Measurements from ENCODE around the gene TINAG.

TINAG gene

DNA sequence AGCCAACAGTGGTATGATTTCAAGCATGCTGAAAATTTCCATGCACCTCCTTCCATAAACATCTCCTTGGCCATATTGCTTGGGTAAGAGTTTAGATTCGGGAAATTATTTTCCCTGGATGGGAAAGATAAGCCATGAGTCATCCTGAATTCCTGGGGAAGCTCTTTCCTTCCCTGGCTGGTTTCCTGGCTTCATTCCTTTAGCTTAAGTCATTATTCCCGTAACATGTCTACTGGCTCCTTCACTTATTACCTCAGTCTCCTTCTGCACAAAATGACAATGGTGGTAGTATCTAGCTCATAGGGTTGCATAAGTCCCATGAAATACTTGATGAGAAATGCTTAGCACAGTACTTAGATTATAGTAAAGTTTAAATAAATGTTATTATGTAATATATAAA is 27.6 kb downstream of the TINAG start:
- no peak for DNase-seq (ENCODE audit: low read depth in 1 of 2, low spot score in 1 of 2)
- no peak overlapping the region for H3K27ac ChIP-seq (replicated peaks)
- no peaks in the 10 kb centered on the region for H3K27me3 ChIP-seq (ENCODE audit: insufficient read depth, poor library complexity, severe bottlenecking)
- TF ChIP-seq, protein P1, sequence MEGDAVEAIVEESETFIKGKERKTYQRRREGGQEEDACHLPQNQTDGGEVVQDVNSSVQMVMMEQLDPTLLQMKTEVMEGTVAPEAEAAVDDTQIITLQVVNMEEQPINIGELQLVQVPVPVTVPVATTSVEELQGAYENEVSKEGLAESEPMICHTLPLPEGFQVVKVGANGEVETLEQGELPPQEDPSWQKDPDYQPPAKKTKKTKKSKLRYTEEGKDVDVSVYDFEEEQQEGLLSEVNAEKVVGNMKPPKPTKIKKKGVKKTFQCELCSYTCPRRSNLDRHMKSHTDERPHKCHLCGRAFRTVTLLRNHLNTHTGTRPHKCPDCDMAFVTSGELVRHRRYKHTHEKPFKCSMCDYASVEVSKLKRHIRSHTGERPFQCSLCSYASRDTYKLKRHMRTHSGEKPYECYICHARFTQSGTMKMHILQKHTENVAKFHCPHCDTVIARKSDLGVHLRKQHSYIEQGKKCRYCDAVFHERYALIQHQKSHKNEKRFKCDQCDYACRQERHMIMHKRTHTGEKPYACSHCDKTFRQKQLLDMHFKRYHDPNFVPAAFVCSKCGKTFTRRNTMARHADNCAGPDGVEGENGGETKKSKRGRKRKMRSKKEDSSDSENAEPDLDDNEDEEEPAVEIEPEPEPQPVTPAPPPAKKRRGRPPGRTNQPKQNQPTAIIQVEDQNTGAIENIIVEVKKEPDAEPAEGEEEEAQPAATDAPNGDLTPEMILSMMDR (IDR thresholded peaks at IDR 0.05; ENCODE audit: insufficient read depth, low read length), result no peak
- TF ChIP-seq POLR2AphosphoS5 (IDR thresholded peaks at IDR 0.05; ENCODE audit: low read depth) (no peak), REST (IDR thresholded peaks at IDR 0.05; ENCODE audit: insufficient replicate concordance, low read depth) (no peak), GABPA (IDR thresholded peaks at IDR 0.05; ENCODE audit: low read depth) (no peak), SPI1 (IDR thresholded peaks at IDR 0.05; ENCODE audit: borderline replicate concordance, low read depth) (no peak)
- no peak overlapping the region for H3K4me3 ChIP-seq (replicated peaks; ENCODE audit: insufficient read depth, low read length)

GRCh38 chr6:54353975-54354374 is 45.7 kb downstream of the TINAG start:
- Histone ChIP-seq H3K4me3 (replicated peaks; ENCODE audit: insufficient read depth, low read length) (no peak overlapping the region), H3K27me3 (ENCODE audit: insufficient read depth, poor library complexity, severe bottlenecking) (no peaks in the 10 kb centered on the region), H3K27ac (replicated peaks) (no peak overlapping the region)
- TF ChIP-seq POLR2AphosphoS5 (IDR thresholded peaks at IDR 0.05; ENCODE audit: low read depth) (no peak), SPI1 (IDR thresholded peaks at IDR 0.05; ENCODE audit: borderline replicate concordance, low read depth) (no peak), REST (IDR thresholded peaks at IDR 0.05; ENCODE audit: insufficient replicate concordance, low read depth) (no peak), GABPA (IDR thresholded peaks at IDR 0.05; ENCODE audit: low read depth) (no peak)
- TF ChIP-seq, protein P1 (IDR thresholded peaks at IDR 0.05; ENCODE audit: insufficient read depth, low read length), result no peak
- DNase-seq (ENCODE audit: low read depth in 1 of 2, low spot score in 1 of 2), result no peak

- Histone ChIP-seq H3K27me3 (ENCODE audit: insufficient read depth, poor library complexity, severe bottlenecking) (no peaks in the 10 kb centered on the region), H3K27ac (replicated peaks) (no peak overlapping the region), H3K4me3 (replicated peaks; ENCODE audit: insufficient read depth, low read length) (no peak overlapping the region)
- TF ChIP-seq GABPA (IDR thresholded peaks at IDR 0.05; ENCODE audit: low read depth) (no peak), SPI1 (IDR thresholded peaks at IDR 0.05; ENCODE audit: borderline replicate concordance, low read depth) (no peak), POLR2AphosphoS5 (IDR thresholded peaks at IDR 0.05; ENCODE audit: low read depth) (no peak), REST (IDR thresholded peaks at IDR 0.05; ENCODE audit: insufficient replicate concordance, low read depth) (no peak)
- TF ChIP-seq, protein P1 (IDR thresholded peaks at IDR 0.05; ENCODE audit: insufficient read depth, low read length), result no peak
- no peak for DNase-seq (ENCODE audit: low read depth in 1 of 2, low spot score in 1 of 2)
These were observed 46.4 kb downstream of the TINAG start for GRCh38 chr6:54354608-54355007.
